PFSK-1 (cell line): Measurements from ENCODE around the gene GNAZ.

Experiments used
- FOXP2 ChIP-seq: optimal IDR thresholded peaks from 2 replicates; pipeline ENCODE3; 2011; ENCODE audit warnings: borderline replicate concordance, control low read depth, inconsistent platforms; ENCODE audit not compliant: insufficient read depth; ENCODE audit errors: extremely low read length, extremely low read depth
- POLR2AphosphoS5 ChIP-seq: IDR thresholded peaks from 2 replicates; pipeline ENCODE4 v1.6.1; 2012; ENCODE audit warnings: low read depth, mild to moderate bottlenecking, control low read depth, low read length, moderate library complexity
- SIN3A ChIP-seq: IDR thresholded peaks from 2 replicates; pipeline ENCODE4 v1.6.1; 2012; ENCODE audit warnings: mild to moderate bottlenecking, low read length, moderate library complexity, borderline replicate concordance; ENCODE audit not compliant: insufficient read depth
- TAF1 ChIP-seq: IDR thresholded peaks from 2 replicates; pipeline ENCODE4 v1.6.1; 2012; ENCODE audit warnings: low read length, control low read depth, borderline replicate concordance; ENCODE audit not compliant: insufficient read depth
- TF ChIP-seq, protein P1 (sequence below), 2 experiments: IDR thresholded peaks; 2 replicates each; pipeline versions ENCODE4 v1.6.1 to v1.8.0; 2011 to 2012; ENCODE audit warnings: low read depth in 2 of 2, low read length in 2 of 2, control low read depth in 1 of 2, inconsistent platforms in 1 of 2, mild to moderate bottlenecking in 1 of 2, moderate library complexity in 1 of 2; ENCODE audit not compliant: insufficient read depth in 1 of 2

The GNAZ gene

DNA sequence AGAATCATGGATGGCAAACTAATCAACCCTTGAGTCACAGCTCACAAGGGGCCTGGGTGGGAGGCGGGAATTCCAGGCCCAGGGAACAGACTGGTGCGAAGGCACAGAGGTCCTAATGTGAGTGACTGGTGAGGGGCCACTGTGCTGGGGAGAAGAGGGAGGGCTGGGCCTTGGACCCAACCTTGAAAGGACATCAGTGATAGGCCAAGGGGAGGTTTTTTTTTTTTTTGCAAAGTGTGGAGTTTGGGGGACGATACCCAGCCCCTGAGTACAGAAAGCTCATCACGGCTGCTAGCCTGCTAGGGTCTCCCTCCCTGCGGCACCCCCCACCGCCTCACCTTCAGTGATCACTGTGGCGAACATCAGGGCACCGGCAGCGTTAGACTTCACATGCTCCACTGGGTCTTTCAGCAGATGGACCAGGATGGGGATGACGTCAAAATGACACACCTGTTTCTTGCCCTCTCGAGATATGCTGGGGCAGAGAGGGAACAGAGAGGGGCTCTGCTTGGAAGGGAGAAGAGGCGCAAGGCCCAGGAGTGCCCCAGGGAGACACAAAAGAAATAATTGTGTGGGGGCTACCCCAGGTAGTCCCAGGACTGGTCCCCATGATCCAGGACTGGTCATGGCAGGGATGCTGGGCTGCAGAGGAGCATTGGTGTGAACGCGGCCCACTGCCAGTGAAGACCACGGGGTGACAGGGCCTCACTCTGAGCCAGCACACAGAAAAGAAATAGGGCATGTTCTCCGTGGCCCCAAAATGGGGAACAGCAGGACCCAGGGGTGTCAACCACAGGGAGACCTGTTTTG is 8.6 kb upstream of the GNAZ start:
- TF ChIP-seq, protein P1, sequence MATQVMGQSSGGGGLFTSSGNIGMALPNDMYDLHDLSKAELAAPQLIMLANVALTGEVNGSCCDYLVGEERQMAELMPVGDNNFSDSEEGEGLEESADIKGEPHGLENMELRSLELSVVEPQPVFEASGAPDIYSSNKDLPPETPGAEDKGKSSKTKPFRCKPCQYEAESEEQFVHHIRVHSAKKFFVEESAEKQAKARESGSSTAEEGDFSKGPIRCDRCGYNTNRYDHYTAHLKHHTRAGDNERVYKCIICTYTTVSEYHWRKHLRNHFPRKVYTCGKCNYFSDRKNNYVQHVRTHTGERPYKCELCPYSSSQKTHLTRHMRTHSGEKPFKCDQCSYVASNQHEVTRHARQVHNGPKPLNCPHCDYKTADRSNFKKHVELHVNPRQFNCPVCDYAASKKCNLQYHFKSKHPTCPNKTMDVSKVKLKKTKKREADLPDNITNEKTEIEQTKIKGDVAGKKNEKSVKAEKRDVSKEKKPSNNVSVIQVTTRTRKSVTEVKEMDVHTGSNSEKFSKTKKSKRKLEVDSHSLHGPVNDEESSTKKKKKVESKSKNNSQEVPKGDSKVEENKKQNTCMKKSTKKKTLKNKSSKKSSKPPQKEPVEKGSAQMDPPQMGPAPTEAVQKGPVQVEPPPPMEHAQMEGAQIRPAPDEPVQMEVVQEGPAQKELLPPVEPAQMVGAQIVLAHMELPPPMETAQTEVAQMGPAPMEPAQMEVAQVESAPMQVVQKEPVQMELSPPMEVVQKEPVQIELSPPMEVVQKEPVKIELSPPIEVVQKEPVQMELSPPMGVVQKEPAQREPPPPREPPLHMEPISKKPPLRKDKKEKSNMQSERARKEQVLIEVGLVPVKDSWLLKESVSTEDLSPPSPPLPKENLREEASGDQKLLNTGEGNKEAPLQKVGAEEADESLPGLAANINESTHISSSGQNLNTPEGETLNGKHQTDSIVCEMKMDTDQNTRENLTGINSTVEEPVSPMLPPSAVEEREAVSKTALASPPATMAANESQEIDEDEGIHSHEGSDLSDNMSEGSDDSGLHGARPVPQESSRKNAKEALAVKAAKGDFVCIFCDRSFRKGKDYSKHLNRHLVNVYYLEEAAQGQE (IDR thresholded peaks at IDR 0.05; ENCODE audit: insufficient read depth in 1 of 2, low read depth in 2 of 2, low read length in 2 of 2) = no peak
- TF ChIP-seq POLR2AphosphoS5 (no peak), TAF1 (no peak), FOXP2 (no peak), SIN3A (no peak)

DNA sequence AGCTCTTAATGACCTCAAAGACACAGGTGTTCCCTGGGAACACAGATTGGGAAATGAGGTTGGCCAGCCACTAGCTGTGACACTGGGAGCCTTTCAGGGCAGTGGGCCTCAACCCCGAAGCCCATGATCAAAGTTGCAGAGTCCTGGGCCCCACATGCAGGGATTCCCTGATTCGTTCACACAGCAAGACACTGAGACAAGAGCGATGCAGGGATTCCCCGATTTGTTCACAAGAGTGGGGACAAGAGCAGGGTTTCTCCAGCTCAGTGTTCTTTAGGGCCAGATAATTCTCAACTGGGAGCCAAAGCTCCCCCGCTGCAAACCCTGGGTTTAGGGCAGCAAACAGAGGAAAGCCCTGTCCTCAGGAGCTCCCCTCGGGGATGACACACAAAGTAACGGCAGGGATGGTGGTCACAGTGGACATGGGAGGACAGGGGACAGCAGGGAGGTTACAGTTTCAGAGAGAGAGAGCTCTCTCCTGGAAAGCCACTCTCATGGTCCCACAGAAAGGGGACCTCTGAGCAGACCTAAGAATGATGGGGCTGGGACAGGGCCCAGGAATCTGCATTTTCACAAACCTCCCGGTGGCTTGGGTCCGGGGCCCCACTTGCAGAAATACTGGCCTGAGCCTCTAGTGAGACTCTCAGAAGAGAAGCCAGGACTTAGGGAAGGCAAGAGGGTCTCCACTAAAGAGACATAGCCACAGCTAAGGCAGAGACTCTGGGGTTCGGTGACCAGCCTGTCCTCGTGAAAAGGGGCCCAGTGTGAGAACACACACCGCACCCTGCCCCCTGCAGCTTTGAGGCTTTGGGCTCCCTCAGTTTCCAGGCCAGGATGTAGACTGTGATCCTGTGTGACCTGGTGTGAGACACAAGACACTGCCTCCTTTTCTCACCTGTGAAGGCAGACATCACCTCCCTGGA is 7.4 kb upstream of the GNAZ start:
- TF ChIP-seq SIN3A = no peak
- TF ChIP-seq FOXP2 = no peak
- no peak for TF ChIP-seq POLR2AphosphoS5
- TF ChIP-seq TAF1 = no peak
- TF ChIP-seq, protein P1 (IDR thresholded peaks at IDR 0.05; ENCODE audit: insufficient read depth in 1 of 2, low read depth in 2 of 2, low read length in 2 of 2) = no peak

DNA sequence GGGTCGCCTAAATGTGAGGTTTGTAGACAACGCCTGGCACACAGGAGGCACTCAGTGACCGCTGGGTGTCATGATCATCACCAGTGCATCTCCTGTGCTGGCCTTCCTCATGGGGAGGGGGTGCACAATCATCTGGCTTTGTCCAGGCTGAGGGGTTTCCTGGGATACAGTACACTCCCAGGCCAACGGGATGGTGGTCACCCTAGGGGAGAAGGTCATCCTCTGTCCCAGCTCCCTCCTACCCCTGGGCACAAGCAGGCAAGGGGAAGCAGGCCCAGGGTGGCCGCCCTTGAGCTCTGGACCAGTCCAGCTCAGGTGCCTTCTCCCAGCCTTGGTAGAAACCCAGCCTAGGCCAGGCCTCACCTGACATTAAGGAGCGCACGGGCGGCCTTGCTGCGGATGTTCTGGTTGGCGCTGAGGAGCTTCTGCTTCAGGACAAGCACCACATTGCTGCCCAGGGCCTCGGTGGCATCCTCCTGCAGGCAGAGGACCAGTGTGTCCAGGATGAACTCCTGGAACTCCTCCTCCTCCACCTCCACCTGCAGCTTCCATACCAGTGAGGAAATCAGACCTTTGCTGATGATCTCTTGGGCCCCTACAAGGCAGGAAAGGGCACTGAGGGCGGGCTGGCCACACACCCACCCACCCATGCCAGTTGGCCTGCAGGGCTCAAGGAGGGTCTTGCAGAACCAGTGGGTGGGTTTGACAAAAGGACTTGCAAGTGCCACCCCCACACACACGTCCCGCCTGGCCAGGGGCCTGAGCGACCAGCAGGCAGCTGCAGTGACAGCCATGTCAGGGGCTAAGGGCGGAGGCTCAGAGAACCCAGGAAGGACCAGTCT is 6.6 kb upstream of the GNAZ start:
- TF ChIP-seq FOXP2 (no peak), SIN3A (no peak), TAF1 (no peak), POLR2AphosphoS5 (no peak)
- TF ChIP-seq, protein P1 (IDR thresholded peaks at IDR 0.05; ENCODE audit: insufficient read depth in 1 of 2, low read depth in 2 of 2, low read length in 2 of 2) = no peak

DNA sequence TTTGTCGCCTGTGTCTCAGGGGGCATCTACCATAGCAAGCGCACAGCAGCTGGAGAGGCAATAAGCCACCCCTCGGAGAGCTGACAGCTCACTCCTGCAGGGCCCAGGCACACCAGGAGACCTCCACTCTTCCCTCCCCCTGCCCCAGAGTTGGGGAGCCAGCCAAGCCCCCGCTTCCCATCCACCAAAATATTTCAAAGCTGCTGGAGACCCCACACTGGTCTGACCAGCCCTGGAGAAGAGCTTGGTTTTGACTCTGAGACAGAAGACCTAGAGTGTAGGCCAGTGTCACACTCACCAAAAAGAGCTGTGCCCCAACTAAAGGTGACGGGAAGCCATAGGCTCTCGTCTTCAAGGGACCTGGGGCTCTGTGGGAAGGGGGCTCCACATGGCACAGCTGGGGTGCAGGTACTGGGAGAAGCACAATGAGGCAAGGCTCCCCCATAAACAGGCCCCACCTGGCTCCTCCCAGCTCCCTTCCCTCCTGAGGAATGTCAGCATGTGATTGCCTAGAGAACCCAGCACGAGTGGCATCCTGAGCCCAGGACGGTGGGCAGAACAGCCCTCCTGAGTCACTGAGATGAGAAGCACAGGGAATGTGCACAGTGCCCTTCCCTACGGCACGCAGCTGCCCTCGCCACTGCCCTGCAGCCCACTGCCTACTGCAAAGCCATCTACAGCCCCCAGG is 5.8 kb upstream of the GNAZ start:
- TF ChIP-seq FOXP2 (no peak), TAF1 (no peak), SIN3A (no peak), POLR2AphosphoS5 (no peak)
- TF ChIP-seq, protein P1 (IDR thresholded peaks at IDR 0.05; ENCODE audit: insufficient read depth in 1 of 2, low read depth in 2 of 2, low read length in 2 of 2) = no peak
